Esophagus muscularis mucosa (tissue), 4 donors: ENCODE measurements around the gene UFD1. TPM values are rescaled to one million over a fixed set of nuclear protein-coding genes. Genes with fewer than 3 reads are reported as not detected.

ENCODE experiments used
- DNase-seq: peaks from one replicate; pipeline ENCODE4 v3.0.0-alpha.2; 2017; ENCODE audit errors: extremely low spot score
- H3K27ac ChIP-seq, 4 donors: fragments of 200-600 bp; sonication (generic); replicated peaks in 1 of 4; 1 replicate in 3 of 4; 2 replicates in 1 of 4; pipeline ENCODE4 v1.5.1; 2016 to 2019; ENCODE audit warnings: mild to moderate bottlenecking in 1 of 4
- H3K27me3 ChIP-seq, 4 donors: fragments of 200-600 bp; sonication (generic); one replicate each; pipeline versions ENCODE4 v1.5.1 to v1.6.0; 2016 to 2019
- H3K36me3 ChIP-seq, 4 donors: fragments of 200-600 bp; sonication (generic); one replicate each; pipeline ENCODE4 v1.5.1; 2016 to 2019
- H3K4me1 ChIP-seq, 4 donors: fragments of 200-600 bp; sonication (generic); one replicate each; pipeline ENCODE4 v1.5.1; 2016 to 2019
- H3K4me3 ChIP-seq, 4 donors: fragments of 200-600 bp; sonication (generic); 1 replicate in 2 of 4; 2 replicates in 2 of 4; pipeline ENCODE4 v1.5.1; 2016 to 2019; ENCODE audit warnings: mild to moderate bottlenecking in 4 of 4, moderate library complexity in 1 of 4
- H3K9me3 ChIP-seq, 4 donors: fragments of 200-600 bp; sonication (generic); 1 replicate in 3 of 4; 2 replicates in 1 of 4; pipeline ENCODE4 v1.5.1; 2016 to 2019
- EP300 ChIP-seq: sonication (generic); formaldehyde crosslinking; IDR thresholded peaks from one replicate; pipeline ENCODE4 v1.6.1; 2017; ENCODE audit warnings: antibody characterized with exemption
- POLR2A ChIP-seq: fragments of 450-650 bp; IDR thresholded peaks from one replicate; pipeline ENCODE4 v1.6.1; 2017; ENCODE audit warnings: antibody characterized with exemption, moderate library complexity, mild to moderate bottlenecking, low read depth
- POLR2AphosphoS5 ChIP-seq, 2 donors: sonication (generic); formaldehyde crosslinking; IDR thresholded peaks; one replicate each; pipeline ENCODE4 v1.6.1; 2017; ENCODE audit warnings: antibody characterized with exemption in 2 of 2
- WGBS: methylation state at CpG from one replicate; pipeline ENCODE4 v1.1.5; 2018; 5-methylcytosine and 5-hydroxymethylcytosine counted together
- intact Hi-C: fragments of 100-400 bp; cut with DNase I; formaldehyde crosslinking; loops from one replicate; pipeline ENCODE4 v1.15.1; 2023
- total RNA-seq, 4 donors: library from RNA; depleted of rRNA; stranded (reverse); fragments of >200 nt; gene quantifications; one replicate each; pipeline versions ENCODE4 v1.1.0 to v1.2.1, GENCODE V29; 2016
- TF ChIP-seq, protein P1 (sequence below), 3 experiments: fragments of 200-600 bp in 2 of 3; fragments of 450-650 bp in 1 of 3; sonication (generic) in 2 of 3; IDR thresholded peaks; one replicate each; pipeline ENCODE4 v1.5.1; 2017 to 2019; ENCODE audit warnings: antibody characterized with exemption in 3 of 3, mild to moderate bottlenecking in 2 of 3, moderate library complexity in 1 of 3

The UFD1 gene
- total RNA-seq, 4 donors from 2014 or later = 54.8 to 65.2 (median 57.1) TPM

DNA sequence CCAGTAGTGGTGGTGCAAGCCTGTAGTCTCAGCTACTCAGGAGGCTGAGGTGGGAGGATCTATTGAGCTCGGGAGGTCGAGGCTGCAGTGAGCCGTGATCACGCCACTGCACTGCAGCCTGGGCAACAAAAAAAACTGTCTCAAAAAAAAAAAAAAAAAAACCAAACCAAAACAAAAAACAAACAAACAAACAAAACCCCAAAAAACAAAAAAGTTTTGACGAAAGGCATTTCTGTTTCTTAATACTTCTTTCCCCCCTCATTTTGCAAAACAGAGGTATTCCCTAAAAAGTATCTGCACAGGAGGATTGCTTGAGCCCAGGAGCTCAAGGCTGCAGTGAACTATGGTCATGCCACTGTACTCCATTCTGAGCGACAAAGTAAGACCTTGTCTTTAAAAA, 58.7 kb downstream of the UFD1 start:
- Histone ChIP-seq H3K4me3 (no peak overlapping the region), H3K4me1 (peaks cover 6 to 34% (median 15%) of the 10 kb centered on the region in 4 donors), H3K9me3 (no peaks in the 10 kb centered on the region), H3K27ac (no peak overlapping the region), H3K36me3 (peaks cover 0 to 10% (median 0%) of the 10 kb centered on the region in 4 donors), H3K27me3 (no peaks in the 10 kb centered on the region)
- intact Hi-C loops = no loop called here
- DNase-seq = no peak
- no peak for TF ChIP-seq POLR2A
- TF ChIP-seq, protein P1, sequence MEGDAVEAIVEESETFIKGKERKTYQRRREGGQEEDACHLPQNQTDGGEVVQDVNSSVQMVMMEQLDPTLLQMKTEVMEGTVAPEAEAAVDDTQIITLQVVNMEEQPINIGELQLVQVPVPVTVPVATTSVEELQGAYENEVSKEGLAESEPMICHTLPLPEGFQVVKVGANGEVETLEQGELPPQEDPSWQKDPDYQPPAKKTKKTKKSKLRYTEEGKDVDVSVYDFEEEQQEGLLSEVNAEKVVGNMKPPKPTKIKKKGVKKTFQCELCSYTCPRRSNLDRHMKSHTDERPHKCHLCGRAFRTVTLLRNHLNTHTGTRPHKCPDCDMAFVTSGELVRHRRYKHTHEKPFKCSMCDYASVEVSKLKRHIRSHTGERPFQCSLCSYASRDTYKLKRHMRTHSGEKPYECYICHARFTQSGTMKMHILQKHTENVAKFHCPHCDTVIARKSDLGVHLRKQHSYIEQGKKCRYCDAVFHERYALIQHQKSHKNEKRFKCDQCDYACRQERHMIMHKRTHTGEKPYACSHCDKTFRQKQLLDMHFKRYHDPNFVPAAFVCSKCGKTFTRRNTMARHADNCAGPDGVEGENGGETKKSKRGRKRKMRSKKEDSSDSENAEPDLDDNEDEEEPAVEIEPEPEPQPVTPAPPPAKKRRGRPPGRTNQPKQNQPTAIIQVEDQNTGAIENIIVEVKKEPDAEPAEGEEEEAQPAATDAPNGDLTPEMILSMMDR (IDR thresholded peaks at IDR 0.05) = no peak
- no peak for TF ChIP-seq POLR2AphosphoS5 (IDR thresholded peaks at IDR 0.05)
- TF ChIP-seq EP300 = no peak
- WGBS = 96% methylated on average over 6 of the region's 6 CpGs

GRCh38 chr22:19419464-19420178, 59.4 kb downstream of the UFD1 start:
- Histone ChIP-seq H3K27me3 (no peaks in the 10 kb centered on the region), H3K4me1 (peaks cover 6 to 28% (median 15%) of the 10 kb centered on the region in 4 donors), H3K36me3 (peaks cover 0 to 4% (median 0%) of the 10 kb centered on the region in 4 donors), H3K4me3 (no peak overlapping the region), H3K27ac (no peak overlapping the region), H3K9me3 (no peaks in the 10 kb centered on the region)
- TF ChIP-seq, protein P1 (IDR thresholded peaks at IDR 0.05) = no peak
- no peak for TF ChIP-seq POLR2A
- TF ChIP-seq POLR2AphosphoS5 (IDR thresholded peaks at IDR 0.05) = no peak
- TF ChIP-seq EP300 = no peak
- intact Hi-C loops = no loop called here
- WGBS = 87% methylated on average over 5 of the region's 5 CpGs
- DNase-seq = no peak

DNA sequence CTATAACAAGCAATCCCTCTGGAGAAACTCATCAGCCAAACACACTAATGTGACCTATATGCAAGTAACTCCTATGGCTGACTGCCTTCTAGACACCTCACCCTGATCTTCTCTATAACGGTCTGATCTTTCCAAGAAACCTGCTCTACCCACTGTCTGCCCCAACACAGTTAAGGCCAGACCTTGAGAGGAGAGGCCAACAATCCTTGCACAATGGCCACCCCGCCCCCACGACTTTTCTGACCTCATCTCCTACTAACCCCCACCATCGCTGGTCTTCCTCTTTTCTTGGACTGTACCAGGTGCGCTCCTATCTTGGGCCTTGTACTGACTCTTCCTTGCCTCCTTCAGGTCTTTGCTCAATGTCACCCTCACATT, 59.9 kb downstream of the UFD1 start:
- H3K27me3 ChIP-seq = no peaks in the 10 kb centered on the region

GRCh38 chr22:19412923-19413322, 66.1 kb downstream of the UFD1 start:
- Histone ChIP-seq H3K36me3 (peaks cover 11 to 28% (median 26%) of the 10 kb centered on the region in 4 donors), H3K27ac (no peak overlapping the region), H3K4me1 (peaks cover 0 to 20% (median 4%) of the 10 kb centered on the region in 4 donors), H3K9me3 (no peaks in the 10 kb centered on the region), H3K27me3 (no peaks in the 10 kb centered on the region), H3K4me3 (no peak overlapping the region)
- DNase-seq = no peak
- intact Hi-C loops = no loop called here
- 87% methylated on average over 4 of the region's 4 CpGs for WGBS
- TF ChIP-seq POLR2AphosphoS5 (IDR thresholded peaks at IDR 0.05) = no peak

More for the DNA sequence above, 59.9 kb downstream of the UFD1 start:
- Histone ChIP-seq H3K27ac (no peak overlapping the region), H3K4me1 (peaks cover 6 to 23% (median 14%) of the 10 kb centered on the region in 4 donors), H3K9me3 (no peaks in the 10 kb centered on the region), H3K4me3 (no peak overlapping the region), H3K36me3 (peaks cover 0 to 4% (median 0%) of the 10 kb centered on the region in 4 donors)
- TF ChIP-seq EP300 (no peak), POLR2AphosphoS5 (IDR thresholded peaks at IDR 0.05) (no peak)
- TF ChIP-seq, protein P1 (IDR thresholded peaks at IDR 0.05) = no peak
- intact Hi-C loops = no loop called here
- no peak for DNase-seq
- 88% methylated on average over 5 of the region's 5 CpGs for WGBS

DNA sequence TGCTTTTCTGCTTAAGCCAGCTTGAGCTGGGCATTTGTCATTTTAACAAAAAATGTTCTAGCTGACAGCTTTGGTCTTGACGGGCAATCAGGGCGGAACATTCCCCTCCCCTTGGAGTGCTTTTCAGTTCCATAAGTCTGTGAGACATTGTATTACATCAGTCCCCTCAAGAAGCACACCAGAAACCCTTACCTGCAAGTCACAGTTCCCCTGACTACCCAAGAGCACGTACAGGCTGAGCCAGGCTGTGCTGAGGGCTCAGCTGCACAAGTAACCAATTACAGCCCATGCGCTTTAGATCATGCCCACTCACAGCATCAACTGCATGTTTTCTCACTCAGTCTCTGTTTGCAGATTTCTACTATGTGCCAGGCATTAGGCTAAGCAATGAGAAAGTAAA, 66.5 kb downstream of the UFD1 start:
- WGBS = 100% methylated on average over 4 of the region's 4 CpGs

More for the DNA sequence above, 66.5 kb downstream of the UFD1 start:
- peaks cover 15 to 33% (median 30%) of the 10 kb centered on the region in 4 donors for H3K36me3 ChIP-seq
- no peaks in the 10 kb centered on the region for H3K27me3 ChIP-seq
- TF ChIP-seq EP300 (no peak), POLR2AphosphoS5 (IDR thresholded peaks at IDR 0.05) (no peak), POLR2A (no peak)
- TF ChIP-seq, protein P1 (IDR thresholded peaks at IDR 0.05) = no peak
- no peaks in the 10 kb centered on the region for H3K9me3 ChIP-seq
- no peak overlapping the region for H3K27ac ChIP-seq
- H3K4me1 ChIP-seq = peaks cover 0 to 22% (median 4%) of the 10 kb centered on the region in 4 donors
- DNase-seq = no peak
- intact Hi-C loops = no loop called here
- no peak overlapping the region for H3K4me3 ChIP-seq
